HUES48 (cell line): ENCODE data around the gene ZBTB20.

Source experiments
- H3K27ac ChIP-seq: one replicate; pipeline ENCODE4 v1.7.0; 2013; ENCODE audit warnings: low read depth, low read length, inconsistent platforms
- H3K27me3 ChIP-seq: 2 replicates; pipeline ENCODE4 v1.6.1; 2013; ENCODE audit warnings: mild to moderate bottlenecking, low read length; ENCODE audit not compliant: control insufficient read depth, insufficient read depth
- H3K36me3 ChIP-seq: 2 replicates; pipeline ENCODE4 v1.6.1; 2013; ENCODE audit warnings: low read length; ENCODE audit not compliant: control insufficient read depth, insufficient read depth
- H3K4me1 ChIP-seq: 2 replicates; pipeline ENCODE4 v1.6.1; 2013; ENCODE audit warnings: mild to moderate bottlenecking, low read length; ENCODE audit not compliant: control insufficient read depth, insufficient read depth
- H3K4me3 ChIP-seq: 2 replicates; pipeline ENCODE4 v1.5.1; 2013; ENCODE audit warnings: mild to moderate bottlenecking, low read depth, low read length
- H3K9ac ChIP-seq: 2 replicates; pipeline ENCODE4 v1.6.1; 2013; ENCODE audit warnings: mild to moderate bottlenecking, low read depth, low read length, moderate library complexity
- H3K9me3 ChIP-seq: 2 replicates; pipeline ENCODE4 v1.6.1; 2013; ENCODE audit warnings: low read length; ENCODE audit not compliant: control insufficient read depth, insufficient read depth

Gene ZBTB20

GRCh38 chr3:114451561-114452018, 695.5 kb downstream of the ZBTB20 start:
- no peak overlapping the region for H3K9ac ChIP-seq
- no peaks in the 10 kb centered on the region for H3K9me3 ChIP-seq
- no peaks in the 10 kb centered on the region for H3K36me3 ChIP-seq
- H3K27ac ChIP-seq: no peak overlapping the region
- H3K4me3 ChIP-seq: no peak overlapping the region
- peaks cover 31% of the 10 kb centered on the region for H3K4me1 ChIP-seq
- H3K27me3 ChIP-seq: peaks cover 5% of the 10 kb centered on the region; the same call in 1 of the 2 replicates

DNA sequence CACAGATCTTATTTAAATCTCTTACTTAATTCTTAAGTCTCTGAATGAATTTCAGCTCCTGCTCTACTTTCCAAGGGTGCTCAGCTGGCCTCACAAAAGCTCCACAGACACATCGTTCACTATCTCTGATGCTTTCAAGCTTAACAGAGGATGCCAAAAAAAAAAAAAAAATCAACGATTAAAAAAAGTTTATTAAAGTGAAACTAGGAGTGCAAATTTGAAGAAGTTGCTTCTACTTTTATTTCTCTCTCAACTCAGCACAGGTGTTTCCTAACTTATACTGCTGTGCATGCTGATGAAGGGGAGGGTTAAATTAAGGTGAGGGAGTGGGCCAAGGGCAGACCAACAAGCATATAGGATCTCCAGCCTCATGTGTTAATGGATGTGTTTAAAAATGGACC, 696.0 kb downstream of the ZBTB20 start:
- Histone ChIP-seq H3K27me3 (peaks cover 5% of the 10 kb centered on the region; the same call in 1 of the 2 replicates), H3K4me1 (peaks cover 31% of the 10 kb centered on the region), H3K9ac (no peak overlapping the region), H3K36me3 (no peaks in the 10 kb centered on the region), H3K4me3 (no peak overlapping the region), H3K9me3 (no peaks in the 10 kb centered on the region), H3K27ac (no peak overlapping the region)

DNA sequence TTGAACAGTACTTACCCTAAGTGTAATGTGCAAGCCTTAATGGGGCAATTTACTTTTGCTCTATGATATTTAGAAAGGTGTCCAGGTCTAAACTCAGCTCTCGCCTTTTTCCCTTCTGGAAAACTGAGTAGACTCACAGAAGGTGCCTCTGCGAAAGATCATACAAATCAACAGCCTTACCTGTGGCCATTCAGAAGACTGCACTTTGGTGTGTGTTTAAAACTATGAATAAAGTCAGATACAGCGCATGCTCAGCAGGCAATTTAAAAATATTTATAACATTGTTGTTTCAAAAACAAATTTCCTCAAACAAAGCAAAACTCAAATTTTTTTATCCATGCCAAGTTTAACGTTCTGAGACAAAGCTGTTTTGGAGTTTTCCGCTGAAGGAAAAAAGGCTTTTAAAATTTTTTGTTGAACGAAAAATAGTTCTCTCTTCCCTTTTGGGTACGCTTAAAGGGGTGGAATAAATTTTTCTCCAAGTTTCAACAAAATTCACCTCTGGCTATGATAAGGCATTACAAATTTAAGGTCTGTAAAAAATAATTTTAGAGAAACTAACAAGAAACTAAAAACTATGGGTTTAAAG, 697.0 kb downstream of the ZBTB20 start:
- Histone ChIP-seq H3K27ac (no peak overlapping the region), H3K9ac (no peak overlapping the region)

GRCh38 chr3:114449271-114450007, 697.6 kb downstream of the ZBTB20 start:
- Histone ChIP-seq H3K9ac (no peak overlapping the region), H3K4me1 (peaks cover 23% of the 10 kb centered on the region; the same call in 1 of the 2 replicates), H3K27ac (no peak overlapping the region), H3K36me3 (no peaks in the 10 kb centered on the region), H3K9me3 (no peaks in the 10 kb centered on the region), H3K4me3 (no peak overlapping the region), H3K27me3 (peaks cover 2% of the 10 kb centered on the region; the same call in 1 of the 2 replicates)

More for the DNA sequence above, 697.0 kb downstream of the ZBTB20 start:
- peaks cover 5% of the 10 kb centered on the region; the same call in 1 of the 2 replicates for H3K27me3 ChIP-seq
- no peak overlapping the region for H3K4me3 ChIP-seq
- H3K36me3 ChIP-seq: no peaks in the 10 kb centered on the region
- no peaks in the 10 kb centered on the region for H3K9me3 ChIP-seq
- peaks cover 28% of the 10 kb centered on the region for H3K4me1 ChIP-seq

DNA sequence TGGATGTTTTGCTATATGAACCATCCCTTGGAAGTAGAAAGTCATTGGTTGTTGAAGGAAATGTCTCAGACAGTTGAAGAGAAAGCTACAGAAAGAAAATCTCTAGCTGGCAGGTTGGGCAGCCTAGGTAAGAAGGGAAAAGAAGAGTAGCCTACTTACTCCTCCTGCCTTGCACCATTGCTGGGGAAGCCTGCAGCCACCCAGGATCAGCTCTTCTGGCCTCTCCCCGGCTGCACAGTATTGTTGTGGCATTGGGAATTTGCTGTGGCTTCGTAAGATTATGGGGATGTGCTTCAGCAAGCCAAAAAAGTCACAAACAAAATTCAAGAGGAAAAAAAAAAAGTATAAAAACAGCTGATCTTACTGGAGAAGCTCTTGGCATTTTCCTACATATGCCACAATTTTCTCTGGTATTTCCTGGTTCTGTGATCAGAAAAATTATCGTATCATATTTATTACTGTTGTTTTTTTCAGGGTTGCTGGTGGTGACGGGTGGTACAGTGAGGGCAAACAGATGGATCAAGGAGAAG, 699.1 kb downstream of the ZBTB20 start:
- Histone ChIP-seq H3K36me3 (no peaks in the 10 kb centered on the region), H3K4me3 (no peak overlapping the region), H3K4me1 (peaks cover 23% of the 10 kb centered on the region; the same call in 1 of the 2 replicates), H3K9ac (no peak overlapping the region), H3K27ac (no peak overlapping the region), H3K27me3 (no peaks in the 10 kb centered on the region), H3K9me3 (no peaks in the 10 kb centered on the region)

DNA sequence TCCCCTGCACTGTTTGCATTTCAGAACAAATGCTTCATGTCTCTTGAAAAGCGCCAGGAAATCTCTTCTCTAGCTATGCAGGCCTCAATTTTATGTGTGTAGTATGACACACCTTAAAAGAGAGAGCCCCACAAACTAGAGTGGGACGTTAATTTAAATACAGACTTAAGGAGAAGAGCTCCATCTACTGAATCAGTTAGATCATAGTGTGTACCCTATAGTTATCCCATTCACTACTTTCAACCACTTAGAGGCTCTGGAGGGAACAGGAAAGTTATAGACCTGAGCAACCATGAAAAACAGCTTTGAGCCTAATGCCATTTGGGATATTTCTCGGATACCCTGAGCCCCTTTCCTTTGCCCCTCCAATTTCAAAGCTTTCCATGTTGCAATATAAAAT, 699.5 kb downstream of the ZBTB20 start:
- Histone ChIP-seq H3K27me3 (no peaks in the 10 kb centered on the region), H3K36me3 (no peaks in the 10 kb centered on the region), H3K9ac (no peak overlapping the region), H3K9me3 (no peaks in the 10 kb centered on the region), H3K4me1 (peaks cover 23% of the 10 kb centered on the region; the same call in 1 of the 2 replicates), H3K27ac (no peak overlapping the region), H3K4me3 (no peak overlapping the region)

GRCh38 chr3:114446600-114446999, 700.5 kb downstream of the ZBTB20 start:
- no peaks in the 10 kb centered on the region for H3K36me3 ChIP-seq
- H3K9me3 ChIP-seq: no peaks in the 10 kb centered on the region
- H3K9ac ChIP-seq: no peak overlapping the region
- H3K4me1 ChIP-seq: peaks cover 20% of the 10 kb centered on the region; the same call in 1 of the 2 replicates
- H3K4me3 ChIP-seq: no peak overlapping the region
- H3K27ac ChIP-seq: no peak overlapping the region
- H3K27me3 ChIP-seq: no peaks in the 10 kb centered on the region

DNA sequence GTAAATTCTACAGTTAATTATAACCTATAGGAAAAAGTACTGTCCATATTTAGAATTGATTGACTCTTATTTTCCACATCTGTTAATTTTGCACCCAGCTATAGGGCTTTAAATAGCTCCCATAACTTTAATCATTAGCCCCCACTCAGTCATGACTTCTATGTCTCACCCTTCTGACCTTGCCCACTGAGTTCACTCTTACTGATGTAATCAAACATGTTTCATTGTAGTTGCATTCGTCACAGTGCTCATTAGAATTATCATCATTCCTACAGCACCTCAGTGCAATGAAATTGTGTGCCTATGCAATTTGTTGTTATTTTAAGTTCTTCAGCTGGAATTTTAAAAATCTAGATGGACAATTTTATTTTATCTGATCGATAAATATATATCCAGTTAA, 701.9 kb downstream of the ZBTB20 start:
- H3K36me3 ChIP-seq: no peaks in the 10 kb centered on the region
- no peak overlapping the region for H3K27ac ChIP-seq
- no peaks in the 10 kb centered on the region for H3K9me3 ChIP-seq
- H3K27me3 ChIP-seq: no peaks in the 10 kb centered on the region
- H3K4me3 ChIP-seq: no peak overlapping the region
- no peak overlapping the region for H3K9ac ChIP-seq
- H3K4me1 ChIP-seq: peaks cover 14% of the 10 kb centered on the region; the same call in 1 of the 2 replicates

DNA sequence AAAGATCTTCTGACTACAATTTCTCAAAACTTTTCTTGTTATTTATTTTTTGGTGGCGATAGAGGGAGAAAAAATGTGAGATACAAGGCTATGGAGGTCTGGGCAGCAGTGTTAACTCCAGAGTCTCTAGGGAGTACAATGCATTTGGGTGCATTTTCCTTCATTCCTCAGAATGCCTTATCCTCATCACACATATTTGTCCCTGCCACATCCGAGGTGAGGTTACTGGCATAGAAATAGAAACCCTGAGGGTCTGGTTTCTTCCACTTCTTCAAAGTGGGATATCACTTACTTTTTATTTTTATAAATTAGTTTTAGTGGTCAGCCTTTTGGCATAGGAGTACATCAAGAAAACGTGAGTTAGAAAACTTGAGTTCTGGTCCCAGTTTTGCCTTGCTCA, 702.9 kb downstream of the ZBTB20 start:
- no peak overlapping the region for H3K27ac ChIP-seq
- no peak overlapping the region for H3K9ac ChIP-seq
- no peaks in the 10 kb centered on the region for H3K27me3 ChIP-seq
- peaks cover 7% of the 10 kb centered on the region; the same call in 1 of the 2 replicates for H3K4me1 ChIP-seq
- no peaks in the 10 kb centered on the region for H3K9me3 ChIP-seq
- no peaks in the 10 kb centered on the region for H3K36me3 ChIP-seq
- no peak overlapping the region for H3K4me3 ChIP-seq

DNA sequence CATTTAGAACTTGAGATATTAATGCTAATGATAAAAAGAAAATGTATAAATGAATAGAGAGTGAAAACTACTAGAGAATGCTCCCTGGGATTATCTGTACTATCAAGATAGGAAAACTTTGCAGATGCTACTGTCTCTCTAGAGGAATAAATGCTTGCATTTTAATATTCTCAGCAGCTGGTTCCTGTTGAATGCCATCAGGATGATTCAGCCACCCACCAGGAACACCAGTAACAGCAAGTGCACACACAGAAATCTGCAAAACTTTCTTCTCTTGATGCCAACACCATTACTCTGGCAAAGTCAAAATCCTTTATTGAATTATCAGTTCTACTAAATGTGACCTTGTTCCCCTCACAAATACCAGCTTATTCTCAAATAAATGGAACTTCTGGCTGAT, 704.8 kb downstream of the ZBTB20 start:
- H3K9ac ChIP-seq: no peak overlapping the region
- no peak overlapping the region for H3K4me3 ChIP-seq
- H3K27me3 ChIP-seq: no peaks in the 10 kb centered on the region
- no peaks in the 10 kb centered on the region for H3K9me3 ChIP-seq
- peaks cover 2% of the 10 kb centered on the region; the same call in 1 of the 2 replicates for H3K4me1 ChIP-seq
- H3K36me3 ChIP-seq: no peaks in the 10 kb centered on the region
- H3K27ac ChIP-seq: no peak overlapping the region

DNA sequence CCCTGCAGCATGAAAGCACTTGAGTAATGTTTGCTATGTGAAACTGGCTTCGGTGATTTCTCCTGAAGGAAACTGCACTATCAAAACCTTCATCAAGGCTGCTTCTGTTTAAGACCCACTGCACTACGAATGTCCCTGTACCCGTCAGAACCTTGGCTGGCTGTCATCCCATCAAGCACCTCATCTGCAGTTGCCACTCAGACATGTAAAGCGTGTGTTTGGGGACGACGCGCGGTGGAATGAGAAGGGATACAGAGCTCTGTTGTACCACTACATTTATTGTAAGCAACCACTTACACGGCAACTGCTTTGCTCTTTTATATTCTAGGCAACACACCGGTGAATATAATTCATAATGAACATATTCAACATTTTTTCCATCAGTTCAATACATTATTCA, 705.7 kb downstream of the ZBTB20 start:
- H3K27me3 ChIP-seq: no peaks in the 10 kb centered on the region
- no peaks in the 10 kb centered on the region; the same call in 1 of the 2 replicates for H3K4me1 ChIP-seq
- no peak overlapping the region for H3K27ac ChIP-seq
- H3K4me3 ChIP-seq: no peak overlapping the region
- H3K9ac ChIP-seq: no peak overlapping the region
- no peaks in the 10 kb centered on the region for H3K36me3 ChIP-seq
- H3K9me3 ChIP-seq: no peaks in the 10 kb centered on the region
